22Rv1 (cell line): ENCODE measurements around the gene SMIM23.

Experiments used
- CTCF ChIP-seq: fragments of 450-650 bp; IDR thresholded peaks from 2 replicates; pipeline ENCODE4 v1.5.1; 2017; ENCODE audit warnings: mild to moderate bottlenecking
- ZFX ChIP-seq: fragments of 450-650 bp; IDR thresholded peaks from 2 replicates; pipeline ENCODE4 v1.6.1; 2017; ENCODE audit warnings: antibody characterized with exemption, borderline replicate concordance

GRCh38 chr5:171832775-171833174 lies 47.2 kb downstream of the SMIM23 start:
- TF ChIP-seq CTCF (no peak), ZFX (no peak)
